Suprapubic skin (tissue), 4 donors: ENCODE data around the gene PRSS16. TPM values are rescaled to one million over a fixed set of nuclear protein-coding genes. Genes with fewer than 3 reads are reported as not detected.

Experiments
- DNase-seq, 2 donors: peaks; one replicate each; pipeline ENCODE4 v3.0.0-alpha.2; 2019; ENCODE audit warnings: low spot score in 2 of 2
- H3K27ac ChIP-seq: fragments of 200-600 bp; sonication (generic); one replicate; pipeline ENCODE4 v1.5.1; 2019
- H3K27me3 ChIP-seq: fragments of 200-600 bp; sonication (generic); one replicate; pipeline ENCODE4 v1.5.1; 2019
- H3K36me3 ChIP-seq: fragments of 200-600 bp; sonication (generic); one replicate; pipeline ENCODE4 v1.5.1; 2019
- H3K4me1 ChIP-seq: fragments of 200-600 bp; sonication (generic); one replicate; pipeline ENCODE4 v1.5.1; 2019
- H3K4me3 ChIP-seq: fragments of 200-600 bp; sonication (generic); one replicate; pipeline ENCODE4 v1.5.1; 2019; ENCODE audit warnings: mild to moderate bottlenecking
- H3K9me3 ChIP-seq: fragments of 200-600 bp; sonication (generic); one replicate; pipeline ENCODE4 v1.5.1; 2019
- EP300 ChIP-seq: sonication (generic); formaldehyde crosslinking; IDR thresholded peaks from one replicate; pipeline ENCODE4 v1.6.1; 2017; ENCODE audit warnings: antibody characterized with exemption
- POLR2A ChIP-seq, 2 donors: fragments of 450-650 bp; IDR thresholded peaks; one replicate each; pipeline ENCODE4 v1.6.1; 2017; ENCODE audit warnings: antibody characterized with exemption in 2 of 2, mild to moderate bottlenecking in 2 of 2, moderate library complexity in 2 of 2
- POLR2AphosphoS5 ChIP-seq, 3 donors: sonication (generic); formaldehyde crosslinking; IDR thresholded peaks; one replicate each; pipeline ENCODE4 v1.6.1; 2017; ENCODE audit warnings: antibody characterized with exemption in 3 of 3
- WGBS: methylation state at CpG from one replicate; pipeline ENCODE4 v1.1.5; 2018; 5-methylcytosine and 5-hydroxymethylcytosine counted together
- total RNA-seq, 4 donors: library from RNA; depleted of rRNA; stranded (reverse); fragments of >200 nt; gene quantifications; one replicate each; pipeline ENCODE4 v1.1.0, GENCODE V29; 2016
- TF ChIP-seq, protein P1 (sequence below), 2 donors: fragments of 200-600 bp in 1 of 2; fragments of 450-650 bp in 1 of 2; sonication (generic) in 1 of 2; IDR thresholded peaks; one replicate each; pipeline ENCODE4 v1.5.1; 2016 to 2019; ENCODE audit warnings: antibody characterized with exemption in 2 of 2, mild to moderate bottlenecking in 1 of 2, moderate library complexity in 1 of 2

PRSS16 gene
- total RNA-seq, 4 donors from 2014 or later = 7.7 to 17.1 (median 13.8) TPM

DNA sequence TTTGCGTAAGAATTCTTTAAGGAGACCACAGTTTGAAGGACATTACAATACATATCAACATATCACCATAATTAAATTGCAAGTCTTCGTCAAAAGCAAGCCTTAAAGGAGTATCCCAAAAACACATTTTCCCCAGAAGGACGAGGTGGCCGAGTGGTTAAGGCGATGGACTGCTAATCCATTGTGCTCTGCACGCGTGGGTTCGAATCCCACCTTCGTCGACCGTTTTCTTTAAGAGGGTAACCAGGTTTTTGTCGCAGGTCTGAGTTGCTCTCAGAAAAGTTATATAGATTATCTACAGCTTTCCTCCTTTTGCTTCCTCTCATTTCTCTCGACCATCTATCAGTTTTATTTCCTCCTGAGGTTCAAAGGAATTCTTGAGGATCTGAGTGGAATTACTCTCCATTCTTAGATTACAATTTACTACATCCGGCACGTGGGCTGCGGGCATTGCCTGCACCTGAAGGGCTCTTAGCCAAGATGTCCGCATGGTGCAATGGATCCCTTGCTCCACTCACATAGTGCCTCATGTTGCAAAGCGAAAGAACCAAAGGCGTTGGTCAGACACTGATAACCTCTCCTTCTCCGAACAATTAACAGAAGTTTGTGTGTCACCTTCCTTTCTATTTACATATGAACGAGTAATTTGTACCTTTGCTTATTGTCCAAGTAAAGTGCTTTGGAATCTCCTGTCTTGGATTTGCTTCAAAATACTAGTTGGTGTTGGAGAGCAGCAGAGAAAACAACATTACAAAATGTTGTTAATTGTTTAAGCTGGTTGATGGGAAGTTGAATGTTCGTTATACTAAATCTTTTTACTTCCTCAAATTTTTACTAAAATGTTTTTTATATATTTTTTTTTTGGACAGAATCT, 50.6 kb downstream of the PRSS16 start:
- H3K9me3 ChIP-seq = no peaks in the 10 kb centered on the region
- H3K27ac ChIP-seq = no peak overlapping the region
- H3K4me3 ChIP-seq = no peak overlapping the region
- peaks cover 2% of the 10 kb centered on the region for H3K4me1 ChIP-seq
- H3K36me3 ChIP-seq = no peaks in the 10 kb centered on the region
- 24% methylated on average over 22 of the region's 22 CpGs for WGBS
- TF ChIP-seq EP300 (no peak), POLR2AphosphoS5 (IDR thresholded peaks at IDR 0.05) (no peak), POLR2A (IDR thresholded peaks at IDR 0.05) (no peak)
- TF ChIP-seq, protein P1, sequence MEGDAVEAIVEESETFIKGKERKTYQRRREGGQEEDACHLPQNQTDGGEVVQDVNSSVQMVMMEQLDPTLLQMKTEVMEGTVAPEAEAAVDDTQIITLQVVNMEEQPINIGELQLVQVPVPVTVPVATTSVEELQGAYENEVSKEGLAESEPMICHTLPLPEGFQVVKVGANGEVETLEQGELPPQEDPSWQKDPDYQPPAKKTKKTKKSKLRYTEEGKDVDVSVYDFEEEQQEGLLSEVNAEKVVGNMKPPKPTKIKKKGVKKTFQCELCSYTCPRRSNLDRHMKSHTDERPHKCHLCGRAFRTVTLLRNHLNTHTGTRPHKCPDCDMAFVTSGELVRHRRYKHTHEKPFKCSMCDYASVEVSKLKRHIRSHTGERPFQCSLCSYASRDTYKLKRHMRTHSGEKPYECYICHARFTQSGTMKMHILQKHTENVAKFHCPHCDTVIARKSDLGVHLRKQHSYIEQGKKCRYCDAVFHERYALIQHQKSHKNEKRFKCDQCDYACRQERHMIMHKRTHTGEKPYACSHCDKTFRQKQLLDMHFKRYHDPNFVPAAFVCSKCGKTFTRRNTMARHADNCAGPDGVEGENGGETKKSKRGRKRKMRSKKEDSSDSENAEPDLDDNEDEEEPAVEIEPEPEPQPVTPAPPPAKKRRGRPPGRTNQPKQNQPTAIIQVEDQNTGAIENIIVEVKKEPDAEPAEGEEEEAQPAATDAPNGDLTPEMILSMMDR (IDR thresholded peaks at IDR 0.05) = no peak
- no peak for DNase-seq
- peaks cover 99% of the 10 kb centered on the region for H3K27me3 ChIP-seq

DNA sequence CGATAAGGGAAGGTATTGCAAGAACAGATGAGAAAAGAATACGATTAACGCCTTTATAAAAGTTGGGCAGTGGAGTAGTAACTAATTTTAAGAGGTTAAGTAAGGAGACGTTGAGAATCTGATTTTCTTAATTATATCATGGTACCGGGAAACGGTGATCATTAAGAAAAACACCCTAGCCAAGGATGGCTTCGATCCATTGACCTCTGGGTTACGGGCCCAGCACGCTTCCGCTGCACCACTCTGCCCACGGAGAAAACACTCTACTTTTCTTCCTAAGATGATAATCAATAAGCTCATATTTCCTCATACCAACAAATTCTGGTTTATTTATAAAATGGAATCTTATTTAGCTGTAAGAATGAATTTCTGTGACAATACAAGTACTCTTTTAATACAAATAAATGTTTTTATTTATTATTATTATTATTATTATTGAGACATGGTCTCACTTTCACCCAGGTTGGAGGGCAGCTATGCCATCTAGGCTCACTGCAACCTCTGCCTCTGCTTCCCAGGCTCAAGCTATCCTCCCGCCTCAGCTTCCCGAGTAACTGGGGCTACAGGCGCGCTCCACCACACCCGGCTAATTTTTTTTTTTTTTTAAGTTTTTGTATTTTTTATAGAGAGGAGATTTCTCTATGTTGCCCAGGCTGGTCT, 56.2 kb downstream of the PRSS16 start:
- no peak overlapping the region for H3K4me3 ChIP-seq
- 37% methylated on average over 16 of the region's 16 CpGs for WGBS
- no peak overlapping the region for H3K27ac ChIP-seq
- no peaks in the 10 kb centered on the region for H3K9me3 ChIP-seq
- TF ChIP-seq, protein P1 (IDR thresholded peaks at IDR 0.05) = no peak
- TF ChIP-seq POLR2A (IDR thresholded peaks at IDR 0.05) (no peak), EP300 (no peak), POLR2AphosphoS5 (IDR thresholded peaks at IDR 0.05) (no peak)
- no peak for DNase-seq
- H3K27me3 ChIP-seq = peaks cover 74% of the 10 kb centered on the region
- no peaks in the 10 kb centered on the region for H3K4me1 ChIP-seq
- no peaks in the 10 kb centered on the region for H3K36me3 ChIP-seq

Other genes with a start within 250 kb of the PRSS16 start
- not detected for gene POM121L2, start 64.6 kb downstream of the PRSS16 start, total RNA-seq
- 1 to 10 TPM in 3 of 4 donors, under 1 TPM in 1; 0.23 to 1.8 (median 1.5) TPM for gene ZNF391, start 141.1 kb downstream of the PRSS16 start, total RNA-seq
- 10 to 100 TPM in 2 of 4 donors, 1 to 10 TPM in 2; 6.3 to 14.2 (median 10.5) TPM for gene ZNF184, start 225.4 kb downstream of the PRSS16 start, total RNA-seq